GM10266 (cell line): Measurements from ENCODE around the gene SFPQ.

ENCODE experiments used
- DNase-seq: peaks from one replicate; pipeline ENCODE4 v3.0.0; 2012; ENCODE audit errors: extremely low spot score
- CTCF ChIP-seq: IDR thresholded peaks from 2 replicates; pipeline ENCODE4 v1.5.1; 2012; ENCODE audit warnings: mild to moderate bottlenecking, low read depth; ENCODE audit not compliant: control insufficient read depth, insufficient read depth; ENCODE audit errors: missing control alignments

The SFPQ gene

GRCh38 chr1:35136780-35137179, 56.2 kb downstream of the SFPQ start:
- no peak for TF ChIP-seq CTCF
- DNase-seq, result no peak
